GM21529 (cell line): ENCODE measurements around the gene NOVA2.
"Not testable (repeated sequence)": the region's sequence is repeated elsewhere in the genome, so short reads cannot be mapped to it uniquely, and the experiment has no call there.

ENCODE experiments used
- ATAC-seq: cut with Tn5 transposase; IDR thresholded peaks from one replicate; pipeline ENCODE4 v1.9.1; 2021; ENCODE audit not compliant: unreplicated experiment

The NOVA2 gene

DNA sequence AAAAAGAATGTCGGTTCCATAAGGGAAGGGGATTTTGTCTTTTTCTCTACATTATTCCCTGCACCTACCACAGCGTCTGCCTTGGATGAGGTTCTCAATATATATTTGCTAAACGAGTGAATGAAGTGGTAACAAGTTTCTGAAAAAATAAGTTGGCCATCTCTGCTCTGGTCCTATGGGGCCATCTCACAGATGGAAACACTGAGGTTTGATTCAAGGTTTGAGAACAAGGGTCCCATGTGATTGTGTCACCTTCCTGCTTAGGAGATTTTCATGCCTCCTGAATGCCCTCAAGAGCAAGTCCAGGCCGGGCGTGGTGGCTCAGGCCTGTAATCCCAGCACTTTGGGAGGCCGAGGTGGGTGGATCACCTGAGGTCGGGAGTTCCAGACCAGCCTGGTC, 74.4 kb downstream of the NOVA2 start:
- ATAC-seq = no peak

DNA sequence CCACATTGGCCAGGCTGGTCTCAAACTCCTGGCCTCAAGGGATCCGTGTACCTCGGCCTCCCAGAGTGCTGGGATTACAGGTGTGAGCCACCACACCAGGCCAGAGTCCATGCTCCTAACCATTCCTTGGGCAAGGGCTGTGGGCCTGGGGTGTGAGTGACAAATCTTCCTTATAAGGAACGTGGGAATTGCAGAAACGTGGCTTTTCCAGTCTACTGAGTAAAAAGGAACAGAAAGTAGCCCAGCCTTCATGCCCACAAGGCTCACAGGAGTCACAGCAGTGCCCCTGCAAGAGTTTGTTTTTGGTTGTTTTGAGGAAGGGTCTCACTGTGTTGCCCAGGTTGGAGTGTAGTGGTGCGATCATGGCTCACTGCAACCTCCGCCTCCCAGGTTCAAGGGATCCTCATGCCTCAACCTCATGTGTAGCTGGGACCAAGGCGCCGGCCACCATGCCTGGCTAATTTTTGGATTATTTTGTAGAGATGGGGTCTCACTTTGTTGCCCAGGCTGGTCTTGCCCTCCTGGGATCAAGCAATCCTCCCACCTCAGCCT, 76.3 kb downstream of the NOVA2 start:
- ATAC-seq = no peak

DNA sequence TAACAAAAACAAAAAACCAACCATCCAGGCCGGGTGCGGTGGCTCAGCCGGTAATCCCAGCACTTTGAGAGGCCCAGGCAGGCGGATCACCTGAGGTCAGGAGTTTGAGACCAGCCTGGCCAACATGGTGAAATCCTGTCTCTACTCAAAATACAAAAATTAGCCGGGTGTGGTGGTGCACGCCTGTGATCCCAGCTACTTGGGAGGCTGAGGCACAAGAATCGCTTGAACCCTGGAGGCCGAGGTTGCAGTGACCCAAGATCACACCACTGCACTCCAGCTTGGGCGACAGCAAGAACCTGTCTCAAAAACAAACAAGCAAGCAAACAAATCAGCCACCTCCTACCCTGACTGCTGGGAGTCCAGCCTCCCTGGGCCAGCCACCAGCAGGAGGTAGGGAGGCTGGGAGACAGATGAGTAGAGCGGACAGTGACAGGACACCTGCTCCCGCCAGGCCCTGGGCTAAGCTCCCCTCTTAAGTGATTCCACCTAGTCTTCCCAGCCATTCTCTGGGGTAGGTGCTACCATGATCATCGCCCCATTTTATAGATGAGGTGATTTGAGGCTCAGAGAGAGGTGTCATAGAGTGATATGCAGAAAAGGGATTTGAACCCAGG, 77.6 kb downstream of the NOVA2 start:
- ATAC-seq = not testable (repeated sequence)

DNA sequence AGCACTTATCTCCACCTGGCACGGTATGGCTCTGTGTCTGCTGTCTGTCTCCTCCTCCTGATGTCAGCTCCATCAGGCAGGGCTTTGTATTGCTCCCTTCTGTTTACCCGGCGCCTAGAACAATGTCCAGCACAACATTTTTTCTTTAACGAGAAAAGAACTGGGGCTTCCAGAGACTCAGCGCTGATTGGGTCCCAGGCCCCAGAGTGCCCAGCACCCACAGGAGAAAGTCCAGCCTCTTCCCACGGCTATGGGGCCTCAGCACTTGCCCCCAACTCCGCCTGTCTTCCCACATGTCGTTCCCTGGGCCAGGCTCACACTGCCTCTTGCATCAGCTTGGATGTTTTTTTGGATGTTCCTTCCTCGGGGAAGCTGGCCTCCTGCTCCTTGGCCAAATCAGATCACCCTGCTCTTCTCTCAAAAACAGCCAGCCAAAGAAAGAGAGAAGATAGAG, 78.1 kb downstream of the NOVA2 start:
- ATAC-seq = no peak

DNA sequence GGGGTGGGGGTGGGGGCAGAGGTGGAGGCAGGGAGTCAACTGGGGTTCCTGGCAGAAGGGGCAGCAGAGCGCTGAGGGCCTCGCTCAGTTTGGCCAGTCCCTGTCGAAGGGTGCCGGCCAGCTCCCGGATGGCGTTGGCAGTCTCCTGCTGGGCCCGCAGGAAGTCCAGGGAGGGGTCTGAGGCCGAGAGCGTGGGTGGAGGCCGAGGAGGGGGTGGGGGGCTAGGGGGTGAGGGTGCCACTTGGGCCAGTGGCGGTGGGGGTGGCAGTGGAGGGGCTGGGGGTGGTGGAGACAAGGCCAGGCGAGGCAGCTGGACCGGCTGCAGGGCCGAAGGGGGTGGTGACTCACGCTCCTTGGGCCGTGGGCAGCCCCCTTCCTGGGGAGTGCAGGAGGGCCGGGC, 82.8 kb downstream of the NOVA2 start:
- no peak for ATAC-seq

DNA sequence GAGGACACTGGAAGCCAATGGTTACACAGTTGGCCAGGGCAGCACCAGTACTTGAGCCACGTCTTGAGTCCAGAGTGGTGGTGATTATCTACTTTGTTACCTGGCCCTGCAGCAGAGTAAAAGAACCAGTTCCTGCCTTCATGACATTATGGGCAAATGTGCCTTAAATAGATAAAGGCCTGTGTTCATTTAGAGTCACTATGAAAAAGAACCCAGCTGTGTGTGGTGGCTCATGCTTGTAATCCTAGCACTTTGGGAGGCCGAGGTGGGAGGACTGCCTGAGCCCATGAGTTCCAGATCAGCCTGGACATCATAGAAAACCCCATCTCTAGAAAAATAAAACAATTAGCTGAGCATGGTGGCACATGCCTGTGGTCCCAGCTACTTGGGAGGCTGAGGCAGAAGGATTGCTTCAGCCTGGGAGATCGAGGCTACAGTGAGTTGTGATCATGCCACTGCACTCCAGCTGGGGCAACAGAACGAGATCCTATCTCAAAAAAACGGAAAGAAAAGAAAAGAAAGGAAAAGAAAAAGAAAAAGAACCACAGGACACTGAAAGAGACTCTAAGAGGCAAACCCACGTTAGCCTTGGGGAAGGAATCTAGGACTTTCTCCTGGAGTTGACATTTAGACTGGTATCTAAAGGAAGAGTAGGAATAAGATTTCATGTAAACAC, 84.3 kb downstream of the NOVA2 start:
- no peak for ATAC-seq

DNA sequence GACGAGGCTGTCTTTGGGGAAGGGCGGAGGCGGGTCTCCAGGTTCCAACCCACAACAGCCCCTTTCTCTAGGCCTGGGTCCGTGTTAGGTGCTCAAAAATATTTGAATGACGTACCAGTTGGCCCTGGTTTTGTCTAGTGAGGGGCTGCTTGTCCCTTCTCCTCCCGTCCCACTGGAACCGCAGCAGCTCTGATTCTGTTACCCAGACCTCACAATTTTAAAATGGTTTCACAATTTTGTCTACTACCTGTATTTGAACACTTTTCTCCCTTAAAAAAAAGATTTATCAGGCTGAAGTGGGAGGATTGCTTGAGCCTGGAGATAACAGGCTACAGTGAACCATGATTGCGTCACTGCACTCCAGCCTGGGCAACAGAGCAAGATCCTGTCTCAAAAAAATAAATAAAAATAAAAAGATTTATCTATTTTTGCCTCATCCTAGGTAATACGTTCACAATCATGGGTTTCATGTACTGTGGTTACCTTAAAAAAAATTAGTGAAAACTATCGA, 86.4 kb downstream of the NOVA2 start:
- no peak for ATAC-seq

DNA sequence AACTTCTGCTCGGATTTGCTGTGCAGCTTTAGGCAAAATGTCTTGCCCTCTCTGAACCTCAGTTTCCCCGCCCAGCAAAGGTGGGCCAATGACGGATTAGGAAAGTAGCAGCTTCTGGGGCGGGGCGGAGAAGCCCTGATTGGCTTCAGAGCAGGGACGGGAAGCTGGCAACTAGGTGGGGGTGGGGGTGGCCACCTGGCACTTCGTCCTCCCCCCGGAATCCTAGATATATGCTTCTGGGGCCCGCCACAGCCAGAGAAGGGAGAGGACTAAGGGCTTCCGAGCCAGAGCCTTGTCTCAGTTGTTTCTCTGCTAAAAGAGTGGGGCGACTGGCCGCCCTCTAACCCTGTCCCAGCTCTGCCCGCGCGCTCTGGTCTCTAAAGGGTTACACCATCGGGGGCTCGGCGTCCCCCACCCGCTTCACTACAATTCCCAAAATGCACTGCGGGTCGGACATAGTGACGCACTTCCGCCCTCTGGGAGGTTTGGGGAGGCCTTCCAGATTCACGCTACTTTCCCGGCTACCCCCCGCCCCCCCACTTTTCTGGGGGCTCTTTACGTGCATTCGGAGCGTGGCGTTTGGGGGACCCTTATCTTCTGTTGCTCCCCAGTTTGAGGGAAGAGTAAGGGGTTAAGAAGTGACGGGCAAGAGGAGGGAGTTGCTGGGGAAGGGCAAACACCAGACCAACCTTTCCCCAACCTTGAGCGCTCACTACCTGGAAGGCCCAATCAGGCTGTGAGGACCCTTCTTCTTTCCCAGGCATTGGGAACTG, 87.1 kb downstream of the NOVA2 start:
- peak; percentile 52 for ATAC-seq

DNA sequence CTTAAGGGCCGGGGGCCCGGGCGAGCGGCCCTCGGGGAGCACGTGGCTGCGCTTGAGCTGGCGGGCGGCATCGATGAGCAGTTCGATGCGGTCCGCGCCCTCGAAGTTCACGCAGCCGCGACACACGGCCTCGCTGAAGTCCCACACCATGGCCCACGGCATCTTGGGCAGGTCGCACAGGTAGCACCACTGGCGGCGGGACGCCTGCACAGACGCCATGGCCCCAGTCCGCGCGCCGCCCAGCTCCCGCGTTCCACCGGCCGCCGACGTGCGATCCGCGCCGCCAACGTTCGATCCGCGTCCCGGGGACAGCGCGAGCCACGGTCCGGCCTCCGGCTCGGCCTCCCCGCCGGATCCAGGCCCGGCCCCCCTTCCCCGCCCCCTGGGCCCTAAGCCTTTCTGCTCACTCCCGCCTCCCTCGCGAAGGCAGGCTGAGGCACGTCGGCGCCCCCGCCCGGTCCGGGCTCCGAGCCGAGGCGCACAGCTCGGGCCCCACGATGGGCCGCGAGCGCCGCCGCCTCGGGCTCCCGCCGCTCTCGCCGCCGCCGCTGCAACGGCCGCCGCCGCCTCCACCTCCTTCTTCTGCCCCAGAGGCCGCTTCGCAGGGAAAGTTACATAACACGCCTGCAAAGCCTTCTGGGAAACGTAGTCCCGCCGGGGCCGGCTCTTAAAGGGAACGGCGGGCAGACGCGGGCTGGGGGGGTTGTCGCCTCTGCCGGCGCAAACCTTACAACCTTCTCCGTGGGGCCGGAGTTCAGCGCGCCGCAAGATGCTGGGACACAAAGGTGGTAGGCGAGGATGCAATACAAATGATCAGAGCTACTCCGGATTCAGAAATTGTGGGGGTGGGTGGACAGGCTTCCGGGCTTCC, 87.9 kb downstream of the NOVA2 start, which contains the start of gene IRF2BP1:
Gene IRF2BP1, minus strand, starts transcription at position 586 of the 871 bp plus-strand sequence. Its CDS starts 367 bp downstream, at position 219.
- ATAC-seq = peak; percentile 40

DNA sequence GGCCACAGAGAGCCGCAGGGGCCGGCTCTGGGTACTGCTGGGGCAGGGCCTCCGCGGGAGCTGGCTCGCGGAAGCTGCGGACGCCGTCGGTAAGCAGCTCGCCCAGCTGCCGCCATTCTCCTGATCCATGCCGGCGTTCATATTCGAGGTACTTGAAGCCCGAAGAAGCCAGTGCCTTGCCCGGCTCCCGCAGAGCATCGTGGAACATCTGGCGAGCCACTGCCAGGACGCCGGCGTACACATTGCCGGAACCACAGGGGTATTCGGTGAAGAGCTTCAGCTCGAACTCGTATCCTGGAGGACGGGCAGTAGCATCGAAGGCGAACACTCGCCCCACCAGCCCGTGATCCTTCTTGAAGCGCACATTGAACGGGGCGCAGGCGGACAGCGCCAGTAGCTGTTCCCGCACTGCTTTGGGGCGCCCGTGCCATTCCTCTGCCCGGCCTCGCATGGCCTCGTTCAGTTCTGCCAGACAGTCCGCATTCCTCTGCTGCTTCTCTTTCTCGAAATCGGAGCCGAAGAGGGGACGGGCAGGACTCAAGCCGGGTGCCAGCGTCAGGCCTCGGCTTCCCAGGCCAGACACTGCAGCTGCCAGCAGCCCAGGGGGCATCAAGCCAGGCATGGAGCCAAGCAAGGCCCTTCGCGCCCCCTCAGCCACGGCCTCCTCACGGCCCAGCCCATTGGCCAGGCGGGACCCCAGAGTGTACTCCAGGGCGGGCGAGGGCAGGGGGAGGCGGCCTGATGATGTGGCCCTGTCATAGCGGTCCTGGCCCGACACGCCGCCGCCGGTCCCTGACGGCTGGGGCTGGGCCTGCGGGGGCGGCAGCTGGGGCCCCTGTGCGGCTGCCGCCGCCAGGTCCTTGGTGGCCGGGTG, 88.7 kb downstream of the NOVA2 start:
- ATAC-seq = peak; percentile 3

DNA sequence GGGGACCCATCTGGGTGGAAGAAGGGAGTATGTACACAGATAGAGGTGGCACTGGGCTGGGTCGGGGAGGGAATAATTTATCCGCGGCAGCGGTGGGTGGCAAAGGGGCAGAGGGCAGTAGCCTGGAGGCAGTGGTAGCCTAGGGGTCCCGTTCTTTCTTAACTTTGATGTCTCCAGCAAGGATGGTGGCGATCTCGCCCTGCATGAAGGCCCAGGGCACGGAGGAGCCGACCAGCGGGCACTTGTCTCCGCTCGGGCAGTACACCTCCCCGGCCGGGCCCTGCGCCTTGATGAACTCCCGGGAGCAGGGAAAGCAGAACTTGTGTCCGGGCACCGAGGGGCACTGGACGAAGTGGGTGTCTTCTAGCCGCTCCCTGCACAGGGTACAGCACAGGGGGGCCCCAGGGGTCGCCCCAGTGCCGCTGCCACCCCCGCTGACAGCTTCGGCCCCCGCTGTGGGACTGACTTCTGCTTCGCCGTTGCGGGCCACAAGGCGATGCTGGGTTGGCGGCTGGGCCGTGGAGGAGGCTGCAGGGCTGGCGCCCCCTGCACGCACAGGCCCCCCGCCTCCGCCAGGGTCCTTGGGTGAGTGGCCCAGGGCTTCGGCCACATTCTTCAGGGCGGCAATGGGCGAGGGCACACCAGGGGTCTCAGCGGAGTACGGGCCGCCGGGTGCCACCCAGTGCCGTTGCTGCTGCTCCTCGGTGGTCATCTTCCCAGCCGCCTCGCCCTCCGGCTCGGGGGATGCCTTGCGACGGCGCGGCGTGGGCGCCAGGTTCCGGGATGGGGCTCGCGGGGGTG, 89.6 kb downstream of the NOVA2 start:
- ATAC-seq = no peak
